ENCODE data around the gene UQCRQ. TPM values are rescaled to one million over a fixed set of nuclear protein-coding genes. Genes with fewer than 3 reads are reported as not detected.

The UQCRQ gene
- total and polyA plus RNA-seq, 2 of the 13 experiments (the other 11 are each of a cell fraction or from before 2014, with no cell fraction given): 257 to 575 TPM

DNA sequence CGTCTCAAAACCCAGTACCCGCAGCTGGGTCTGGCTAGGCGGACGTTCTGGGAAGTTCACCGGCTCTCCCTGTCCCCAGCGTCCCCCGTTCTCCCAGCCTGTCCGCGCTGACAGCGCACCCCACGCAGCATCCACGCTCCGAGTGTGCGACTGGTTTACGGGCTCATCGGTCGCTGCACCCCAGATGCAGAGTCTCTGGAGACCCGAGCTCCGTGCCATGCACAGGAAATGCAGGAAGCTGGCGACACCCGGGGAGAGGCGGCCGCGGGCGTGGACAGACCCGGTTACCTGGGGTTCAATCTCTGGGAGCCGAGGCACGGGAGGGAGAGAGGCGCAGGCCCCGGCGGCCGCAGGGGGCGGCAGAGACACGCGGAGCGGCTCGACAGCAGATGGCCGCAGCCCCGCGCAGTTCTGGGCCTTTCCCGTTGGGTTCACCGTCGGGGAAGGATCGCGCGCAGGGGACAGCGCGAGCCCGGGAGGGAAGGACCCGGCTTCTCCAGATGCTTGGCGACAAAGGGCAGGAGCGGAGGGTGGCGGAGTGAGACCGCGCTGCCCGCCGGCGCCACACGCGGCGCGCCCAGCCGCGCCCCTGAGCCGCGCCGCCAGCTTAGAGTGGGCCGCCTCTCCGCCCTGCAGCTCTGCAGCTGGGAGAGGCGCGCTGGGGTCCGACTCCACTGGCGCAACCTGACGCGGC lies 36.6 kb upstream of the UQCRQ start (continued):
- TF ChIP-seq, protein P1, sequence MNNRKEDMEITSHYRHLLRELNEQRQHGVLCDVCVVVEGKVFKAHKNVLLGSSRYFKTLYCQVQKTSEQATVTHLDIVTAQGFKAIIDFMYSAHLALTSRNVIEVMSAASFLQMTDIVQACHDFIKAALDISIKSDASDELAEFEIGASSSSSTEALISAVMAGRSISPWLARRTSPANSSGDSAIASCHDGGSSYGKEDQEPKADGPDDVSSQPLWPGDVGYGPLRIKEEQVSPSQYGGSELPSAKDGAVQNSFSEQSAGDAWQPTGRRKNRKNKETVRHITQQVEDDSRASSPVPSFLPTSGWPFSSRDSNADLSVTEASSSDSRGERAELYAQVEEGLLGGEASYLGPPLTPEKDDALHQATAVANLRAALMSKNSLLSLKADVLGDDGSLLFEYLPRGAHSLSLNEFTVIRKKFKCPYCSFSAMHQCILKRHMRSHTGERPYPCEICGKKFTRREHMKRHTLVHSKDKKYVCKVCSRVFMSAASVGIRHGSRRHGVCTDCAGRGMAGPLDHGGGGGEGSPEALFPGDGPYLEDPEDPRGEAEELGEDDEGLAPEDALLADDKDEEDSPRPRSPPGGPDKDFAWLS (CRISPR knock-in tag; IDR thresholded peaks at IDR 0.05; ENCODE audit: borderline replicate concordance): no peak
- TF ChIP-seq, protein P2, sequence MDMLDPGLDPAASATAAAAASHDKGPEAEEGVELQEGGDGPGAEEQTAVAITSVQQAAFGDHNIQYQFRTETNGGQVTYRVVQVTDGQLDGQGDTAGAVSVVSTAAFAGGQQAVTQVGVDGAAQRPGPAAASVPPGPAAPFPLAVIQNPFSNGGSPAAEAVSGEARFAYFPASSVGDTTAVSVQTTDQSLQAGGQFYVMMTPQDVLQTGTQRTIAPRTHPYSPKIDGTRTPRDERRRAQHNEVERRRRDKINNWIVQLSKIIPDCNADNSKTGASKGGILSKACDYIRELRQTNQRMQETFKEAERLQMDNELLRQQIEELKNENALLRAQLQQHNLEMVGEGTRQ (IDR thresholded peaks at IDR 0.05; ENCODE audit: low read depth, low read length): no peak
- TF ChIP-seq, protein P2 (CRISPR knock-in tag; IDR thresholded peaks at IDR 0.05; ENCODE audit: borderline replicate concordance): no peak; the same call in 1 of the 2 replicates
- TF ChIP-seq, protein P3, sequence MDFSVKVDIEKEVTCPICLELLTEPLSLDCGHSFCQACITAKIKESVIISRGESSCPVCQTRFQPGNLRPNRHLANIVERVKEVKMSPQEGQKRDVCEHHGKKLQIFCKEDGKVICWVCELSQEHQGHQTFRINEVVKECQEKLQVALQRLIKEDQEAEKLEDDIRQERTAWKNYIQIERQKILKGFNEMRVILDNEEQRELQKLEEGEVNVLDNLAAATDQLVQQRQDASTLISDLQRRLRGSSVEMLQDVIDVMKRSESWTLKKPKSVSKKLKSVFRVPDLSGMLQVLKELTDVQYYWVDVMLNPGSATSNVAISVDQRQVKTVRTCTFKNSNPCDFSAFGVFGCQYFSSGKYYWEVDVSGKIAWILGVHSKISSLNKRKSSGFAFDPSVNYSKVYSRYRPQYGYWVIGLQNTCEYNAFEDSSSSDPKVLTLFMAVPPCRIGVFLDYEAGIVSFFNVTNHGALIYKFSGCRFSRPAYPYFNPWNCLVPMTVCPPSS (IDR thresholded peaks at IDR 0.05): no peak
- TF ChIP-seq, protein P4, sequence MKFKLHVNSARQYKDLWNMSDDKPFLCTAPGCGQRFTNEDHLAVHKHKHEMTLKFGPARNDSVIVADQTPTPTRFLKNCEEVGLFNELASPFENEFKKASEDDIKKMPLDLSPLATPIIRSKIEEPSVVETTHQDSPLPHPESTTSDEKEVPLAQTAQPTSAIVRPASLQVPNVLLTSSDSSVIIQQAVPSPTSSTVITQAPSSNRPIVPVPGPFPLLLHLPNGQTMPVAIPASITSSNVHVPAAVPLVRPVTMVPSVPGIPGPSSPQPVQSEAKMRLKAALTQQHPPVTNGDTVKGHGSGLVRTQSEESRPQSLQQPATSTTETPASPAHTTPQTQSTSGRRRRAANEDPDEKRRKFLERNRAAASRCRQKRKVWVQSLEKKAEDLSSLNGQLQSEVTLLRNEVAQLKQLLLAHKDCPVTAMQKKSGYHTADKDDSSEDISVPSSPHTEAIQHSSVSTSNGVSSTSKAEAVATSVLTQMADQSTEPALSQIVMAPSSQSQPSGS (CRISPR knock-in tag; IDR thresholded peaks at IDR 0.05): no peak
- TF ChIP-seq, protein P5, sequence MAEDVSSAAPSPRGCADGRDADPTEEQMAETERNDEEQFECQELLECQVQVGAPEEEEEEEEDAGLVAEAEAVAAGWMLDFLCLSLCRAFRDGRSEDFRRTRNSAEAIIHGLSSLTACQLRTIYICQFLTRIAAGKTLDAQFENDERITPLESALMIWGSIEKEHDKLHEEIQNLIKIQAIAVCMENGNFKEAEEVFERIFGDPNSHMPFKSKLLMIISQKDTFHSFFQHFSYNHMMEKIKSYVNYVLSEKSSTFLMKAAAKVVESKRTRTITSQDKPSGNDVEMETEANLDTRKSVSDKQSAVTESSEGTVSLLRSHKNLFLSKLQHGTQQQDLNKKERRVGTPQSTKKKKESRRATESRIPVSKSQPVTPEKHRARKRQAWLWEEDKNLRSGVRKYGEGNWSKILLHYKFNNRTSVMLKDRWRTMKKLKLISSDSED (CRISPR knock-in tag; IDR thresholded peaks at IDR 0.05): no peak
- TF ChIP-seq KLF15 (CRISPR knock-in tag; IDR thresholded peaks at IDR 0.05; ENCODE audit: borderline replicate concordance) (0 out of 2 replicates have a peak, but pooled peaks have one; percentile 68), KDM3A (CRISPR knock-in tag; IDR thresholded peaks at IDR 0.05; ENCODE audit: low read depth) (peak; percentile 63; the same call in 1 of the 2 replicates), SMAD9 (CRISPR knock-in tag; IDR thresholded peaks at IDR 0.05) (no peak), MBD4 (IDR thresholded peaks at IDR 0.05; ENCODE audit: borderline replicate concordance, low read length) (no peak), ZFP82 (CRISPR knock-in tag; IDR thresholded peaks at IDR 0.05; ENCODE audit: borderline replicate concordance) (peak; percentile 97), ZNF577 (CRISPR knock-in tag; IDR thresholded peaks at IDR 0.05; ENCODE audit: borderline replicate concordance, low read depth) (no peak), ZFP41 (CRISPR knock-in tag; IDR thresholded peaks at IDR 0.05; ENCODE audit: borderline replicate concordance) (peak; percentile 54; the same call in 1 of the 2 replicates), JUND (CRISPR knock-in tag; IDR thresholded peaks at IDR 0.05) (no peak), MTF1 (CRISPR knock-in tag; IDR thresholded peaks at IDR 0.05) (no peak)
- TF ChIP-seq, protein P6, sequence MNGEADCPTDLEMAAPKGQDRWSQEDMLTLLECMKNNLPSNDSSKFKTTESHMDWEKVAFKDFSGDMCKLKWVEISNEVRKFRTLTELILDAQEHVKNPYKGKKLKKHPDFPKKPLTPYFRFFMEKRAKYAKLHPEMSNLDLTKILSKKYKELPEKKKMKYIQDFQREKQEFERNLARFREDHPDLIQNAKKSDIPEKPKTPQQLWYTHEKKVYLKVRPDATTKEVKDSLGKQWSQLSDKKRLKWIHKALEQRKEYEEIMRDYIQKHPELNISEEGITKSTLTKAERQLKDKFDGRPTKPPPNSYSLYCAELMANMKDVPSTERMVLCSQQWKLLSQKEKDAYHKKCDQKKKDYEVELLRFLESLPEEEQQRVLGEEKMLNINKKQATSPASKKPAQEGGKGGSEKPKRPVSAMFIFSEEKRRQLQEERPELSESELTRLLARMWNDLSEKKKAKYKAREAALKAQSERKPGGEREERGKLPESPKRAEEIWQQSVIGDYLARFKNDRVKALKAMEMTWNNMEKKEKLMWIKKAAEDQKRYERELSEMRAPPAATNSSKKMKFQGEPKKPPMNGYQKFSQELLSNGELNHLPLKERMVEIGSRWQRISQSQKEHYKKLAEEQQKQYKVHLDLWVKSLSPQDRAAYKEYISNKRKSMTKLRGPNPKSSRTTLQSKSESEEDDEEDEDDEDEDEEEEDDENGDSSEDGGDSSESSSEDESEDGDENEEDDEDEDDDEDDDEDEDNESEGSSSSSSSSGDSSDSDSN (CRISPR knock-in tag; IDR thresholded peaks at IDR 0.05): peak; percentile 69; the same call in 1 of the 2 replicates
